Epidermal melanocyte (primary cell): Measurements from ENCODE around the gene PTTG1.

Experiments used
- DNase-seq: peaks from one replicate; pipeline ENCODE4 v3.0.0; 2011; ENCODE audit warnings: low spot score; ENCODE audit not compliant: insufficient read length

PTTG1 gene

DNA sequence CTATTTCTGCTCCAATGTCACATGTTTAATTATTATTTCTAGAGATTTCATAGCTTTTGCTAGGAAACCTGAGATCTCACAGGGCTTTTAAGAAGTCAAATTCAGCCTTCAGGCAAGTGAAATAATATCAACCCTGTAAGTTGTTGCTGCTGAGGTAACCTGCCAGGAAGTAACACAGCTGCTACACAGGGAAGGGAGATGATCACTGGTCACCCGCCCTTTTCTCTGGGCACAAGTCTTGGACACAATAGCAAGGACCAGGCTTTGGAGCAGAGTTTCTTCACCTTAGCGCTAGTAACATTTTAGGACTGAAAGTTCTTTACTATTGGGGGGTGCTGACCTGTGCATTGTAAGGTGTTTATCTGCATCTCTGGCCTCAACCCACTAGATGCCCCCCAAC lies 50.1 kb downstream of the PTTG1 start:
- no peak for DNase-seq

DNA sequence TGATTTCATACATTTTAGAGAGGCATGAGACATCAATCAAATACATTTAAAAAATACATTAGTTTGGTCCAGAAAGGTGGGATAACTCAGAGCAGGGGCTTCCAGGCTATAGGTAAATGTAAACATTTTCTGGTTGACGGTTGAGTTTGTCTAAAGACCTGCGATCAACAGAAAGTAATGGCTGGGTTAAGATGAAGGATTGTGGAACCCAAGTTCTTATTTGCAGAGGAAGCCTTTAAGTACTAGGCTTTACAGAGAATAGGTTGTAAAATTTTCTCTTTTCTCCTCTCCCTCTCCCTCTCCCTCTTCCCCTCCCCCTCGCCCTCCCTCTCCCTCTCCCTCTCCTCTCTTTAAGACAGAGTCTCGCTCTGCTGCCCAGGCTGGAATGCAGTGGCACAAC lies 50.8 kb downstream of the PTTG1 start:
- DNase-seq: no peak

DNA sequence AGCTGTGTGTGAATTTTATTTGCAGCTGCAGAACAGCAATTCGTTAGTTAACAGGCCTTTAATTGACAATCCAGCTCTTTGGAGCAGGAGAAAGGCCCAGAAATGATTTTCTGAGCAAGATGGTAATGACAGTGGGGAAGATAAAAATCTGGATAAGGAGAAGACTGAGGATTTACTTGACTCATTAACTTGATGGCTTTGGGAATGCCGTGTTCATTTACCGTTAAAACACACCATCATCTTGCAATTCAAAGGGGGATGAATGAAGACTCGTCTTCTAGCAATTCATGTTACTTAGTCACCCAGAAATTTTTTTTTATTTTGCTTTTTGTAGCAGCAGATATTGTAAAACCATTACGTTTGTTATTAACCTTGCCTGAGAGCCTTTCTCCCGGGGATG lies 52.0 kb downstream of the PTTG1 start:
- no peak for DNase-seq

DNA sequence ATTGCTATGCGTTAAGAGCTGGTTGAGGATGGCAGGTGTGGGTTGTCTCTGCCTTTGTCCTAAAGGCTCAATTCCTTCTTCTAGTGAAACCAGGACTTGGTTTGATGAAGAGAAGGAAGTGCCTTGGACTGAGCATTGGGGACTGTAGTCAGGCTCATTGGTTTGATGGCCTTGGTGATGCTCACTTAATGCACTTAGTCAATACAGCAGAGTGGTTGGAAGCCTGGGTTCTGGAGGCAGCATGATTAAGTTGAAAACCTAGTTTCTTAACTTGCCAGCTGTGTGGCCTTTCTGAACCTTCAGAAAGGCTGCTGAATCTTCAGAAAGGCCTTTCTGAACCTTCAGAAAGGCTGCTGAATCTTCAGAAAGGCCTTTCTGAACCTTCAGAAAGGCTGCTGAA lies 52.4 kb downstream of the PTTG1 start:
- DNase-seq: no peak

DNA sequence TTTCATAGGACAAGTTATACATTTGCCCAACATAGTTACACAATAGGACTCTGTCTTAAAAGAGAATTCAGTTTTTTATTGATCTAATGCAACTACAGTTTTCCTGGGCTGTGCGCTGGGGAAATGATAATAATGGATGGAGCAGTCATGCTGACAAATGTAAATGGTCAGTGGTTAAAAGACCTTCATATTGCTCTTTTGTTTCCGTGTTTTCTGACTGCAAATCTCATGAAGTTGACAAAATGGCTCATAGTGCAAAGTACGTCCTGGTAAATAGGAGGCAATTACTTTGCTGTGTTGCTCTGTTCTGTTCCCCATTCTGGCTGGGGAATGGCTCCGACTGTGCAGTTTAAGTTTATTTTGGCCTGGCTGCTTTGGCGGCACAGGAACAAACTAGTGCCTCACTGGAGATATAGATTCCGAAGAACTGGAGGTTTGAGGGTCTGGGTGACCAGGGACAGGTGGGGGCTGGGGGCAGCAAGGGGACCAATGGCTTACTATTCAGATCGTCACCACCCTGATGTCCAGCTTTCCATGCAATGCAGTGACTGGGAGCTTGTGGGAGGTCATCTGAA lies 54.3 kb downstream of the PTTG1 start:
- DNase-seq: no peak

DNA sequence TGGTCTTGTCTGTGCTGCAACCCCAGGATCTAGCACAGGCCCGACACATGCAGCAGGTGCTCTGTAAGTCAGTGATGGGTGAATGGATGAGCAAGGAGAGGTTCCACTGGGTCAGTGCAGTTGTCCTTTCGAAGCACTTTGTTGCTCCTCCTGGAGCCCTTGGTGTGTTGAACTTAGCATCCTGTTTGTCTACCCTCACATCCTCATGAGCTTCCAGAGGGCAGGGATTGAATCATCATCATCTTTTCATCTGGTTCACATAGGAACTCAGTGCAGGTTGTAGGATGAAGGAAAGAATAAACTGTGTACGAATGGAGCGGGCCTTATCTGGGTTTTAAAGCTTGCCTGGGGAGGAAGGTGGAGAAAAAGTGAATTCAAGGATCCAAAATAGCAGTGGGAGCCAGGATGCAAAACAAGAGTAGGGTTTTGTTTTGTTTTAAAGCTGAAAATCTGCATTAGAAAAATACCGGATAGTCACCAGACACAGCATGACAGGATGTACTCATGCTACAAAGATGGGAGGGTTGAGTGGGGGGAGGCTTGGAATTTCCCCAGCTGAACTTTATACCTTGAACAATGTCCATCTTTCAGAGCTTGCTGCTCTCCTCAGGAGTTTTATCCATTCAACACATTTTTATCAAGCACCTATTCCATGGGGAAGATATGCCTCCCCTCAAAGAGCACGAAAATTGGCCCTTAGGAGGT lies 55.8 kb downstream of the PTTG1 start:
- no peak for DNase-seq

DNA sequence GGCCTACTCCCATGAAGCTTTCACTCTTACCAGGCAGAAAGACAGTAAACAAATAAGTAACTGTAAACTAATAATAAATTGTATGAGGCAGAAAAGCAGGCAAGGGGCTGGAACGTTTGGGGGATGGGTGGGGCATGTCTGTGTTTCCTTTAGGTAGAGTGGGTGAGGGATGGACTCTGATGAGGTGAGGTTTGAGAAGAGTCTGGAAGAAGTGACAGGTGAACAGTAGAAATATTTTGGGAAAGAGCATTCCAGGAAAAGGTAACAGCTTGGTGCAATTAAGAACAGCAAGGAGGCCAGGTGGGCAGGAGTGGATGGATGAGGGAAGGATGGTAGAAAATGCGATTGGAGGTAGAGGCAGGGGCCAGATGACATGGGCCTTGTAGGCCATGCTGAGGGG lies 56.5 kb downstream of the PTTG1 start:
- DNase-seq: no peak
